ENCODE data around the gene PBRM1. TPM values are rescaled to one million over a fixed set of nuclear protein-coding genes. Genes with fewer than 3 reads are reported as not detected.

Gene PBRM1
- total RNA-seq, 4 donors from 2014 or later = 60.3 to 335 (median 134) TPM

DNA sequence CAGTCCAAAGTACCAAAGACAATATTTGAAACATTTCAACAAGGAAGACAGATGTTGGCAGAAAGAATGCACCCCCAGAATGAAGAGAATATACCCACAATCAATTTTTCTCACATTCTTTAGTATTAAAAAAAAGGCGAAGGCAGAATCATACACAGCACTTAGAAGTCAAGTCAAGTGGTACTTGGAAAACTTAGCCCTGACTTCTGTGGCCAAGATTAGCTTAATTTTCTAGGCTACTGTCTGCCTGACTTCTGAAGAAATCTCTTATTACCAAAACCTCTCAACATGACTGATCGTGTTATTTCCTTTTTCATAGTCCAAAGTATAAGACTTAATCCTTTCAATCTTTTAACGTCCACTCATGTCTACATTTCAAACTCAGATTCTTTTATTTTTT, 60.7 kb downstream of the PBRM1 start:
- 82 to 91% methylated on average over 3 of the region's 3 CpGs for WGBS, 2 donors (ENCODE audit: low coverage in 1 of 2)
- Histone ChIP-seq H3K36me3 (peaks cover 0 to 35% (median 17%) of the 10 kb centered on the region in 4 donors), H3K27me3 (no peaks in the 10 kb centered on the region), H3K4me3 (no peak overlapping the region), H3K27ac (no peak overlapping the region), H3K4me1 (no peaks in the 10 kb centered on the region), H3K9me3 (no peaks in the 10 kb centered on the region)
- TF ChIP-seq, protein P1, sequence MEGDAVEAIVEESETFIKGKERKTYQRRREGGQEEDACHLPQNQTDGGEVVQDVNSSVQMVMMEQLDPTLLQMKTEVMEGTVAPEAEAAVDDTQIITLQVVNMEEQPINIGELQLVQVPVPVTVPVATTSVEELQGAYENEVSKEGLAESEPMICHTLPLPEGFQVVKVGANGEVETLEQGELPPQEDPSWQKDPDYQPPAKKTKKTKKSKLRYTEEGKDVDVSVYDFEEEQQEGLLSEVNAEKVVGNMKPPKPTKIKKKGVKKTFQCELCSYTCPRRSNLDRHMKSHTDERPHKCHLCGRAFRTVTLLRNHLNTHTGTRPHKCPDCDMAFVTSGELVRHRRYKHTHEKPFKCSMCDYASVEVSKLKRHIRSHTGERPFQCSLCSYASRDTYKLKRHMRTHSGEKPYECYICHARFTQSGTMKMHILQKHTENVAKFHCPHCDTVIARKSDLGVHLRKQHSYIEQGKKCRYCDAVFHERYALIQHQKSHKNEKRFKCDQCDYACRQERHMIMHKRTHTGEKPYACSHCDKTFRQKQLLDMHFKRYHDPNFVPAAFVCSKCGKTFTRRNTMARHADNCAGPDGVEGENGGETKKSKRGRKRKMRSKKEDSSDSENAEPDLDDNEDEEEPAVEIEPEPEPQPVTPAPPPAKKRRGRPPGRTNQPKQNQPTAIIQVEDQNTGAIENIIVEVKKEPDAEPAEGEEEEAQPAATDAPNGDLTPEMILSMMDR (IDR thresholded peaks at IDR 0.05) = no peak
- TF ChIP-seq POLR2A (IDR thresholded peaks at IDR 0.05) (no peak), POLR2AphosphoS5 (IDR thresholded peaks at IDR 0.05) (no peak), EP300 (IDR thresholded peaks at IDR 0.05; ENCODE audit: low read depth) (no peak)
- intact Hi-C loops (cut with DNase I; ENCODE audit: low total_unique reads) (no loop called here), in situ Hi-C loops (cut with MboI; ENCODE audit: low pct_ligation_motif_present in 1 of 4, low pct_unique_long_range_greater_than_20kb in 1 of 4, low sequenced_read_pairs in 3 of 4) (no loop called here)
- no peak for DNase-seq

DNA sequence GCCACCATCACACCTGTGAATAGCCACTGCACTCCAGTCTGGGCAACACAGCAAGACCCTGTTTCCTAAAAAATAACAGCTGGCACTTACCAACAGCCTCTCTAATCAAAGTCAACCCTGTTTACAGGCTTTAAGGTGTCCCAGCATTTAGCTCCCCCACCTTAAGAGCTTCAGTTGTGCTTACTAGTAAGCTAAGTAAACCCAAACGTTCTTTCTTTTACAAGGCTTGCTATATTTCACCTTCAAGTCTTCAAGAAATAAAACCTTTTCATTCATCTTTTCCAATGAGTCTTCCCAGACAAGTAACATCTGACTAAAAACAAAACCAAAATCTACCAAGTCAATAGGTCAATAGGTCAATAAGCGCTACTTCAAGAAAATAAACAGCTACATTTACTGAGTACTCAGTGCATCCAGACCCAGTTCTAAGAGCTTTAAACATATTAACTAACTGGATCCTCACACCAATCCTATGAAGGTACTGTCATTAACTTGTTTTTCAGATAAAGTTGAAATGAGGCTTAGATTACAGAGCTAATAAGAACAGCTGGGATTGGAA, 62.4 kb downstream of the PBRM1 start:
- H3K4me3 ChIP-seq = no peak overlapping the region
- intact Hi-C loops (cut with DNase I; ENCODE audit: low total_unique reads) = no loop called here
- H3K36me3 ChIP-seq = peaks cover 0 to 42% (median 19%) of the 10 kb centered on the region in 4 donors
- no peak for DNase-seq
- H3K27me3 ChIP-seq = no peaks in the 10 kb centered on the region
- TF ChIP-seq POLR2A (IDR thresholded peaks at IDR 0.05) = no peak
- TF ChIP-seq, protein P1 (IDR thresholded peaks at IDR 0.05) = no peak
- no peak for TF ChIP-seq EP300 (IDR thresholded peaks at IDR 0.05; ENCODE audit: low read depth)
- no peak for TF ChIP-seq POLR2AphosphoS5 (IDR thresholded peaks at IDR 0.05)
- no peaks in the 10 kb centered on the region for H3K9me3 ChIP-seq
- H3K27ac ChIP-seq = no peak overlapping the region
- in situ Hi-C loops (cut with MboI; ENCODE audit: low pct_ligation_motif_present in 1 of 4, low pct_unique_long_range_greater_than_20kb in 1 of 4, low sequenced_read_pairs in 3 of 4) = no loop called here
- H3K4me1 ChIP-seq = no peaks in the 10 kb centered on the region
- WGBS, 2 donors (ENCODE audit: low coverage in 1 of 2) = 57 to 70% methylated on average over 2 of the region's 2 CpGs

DNA sequence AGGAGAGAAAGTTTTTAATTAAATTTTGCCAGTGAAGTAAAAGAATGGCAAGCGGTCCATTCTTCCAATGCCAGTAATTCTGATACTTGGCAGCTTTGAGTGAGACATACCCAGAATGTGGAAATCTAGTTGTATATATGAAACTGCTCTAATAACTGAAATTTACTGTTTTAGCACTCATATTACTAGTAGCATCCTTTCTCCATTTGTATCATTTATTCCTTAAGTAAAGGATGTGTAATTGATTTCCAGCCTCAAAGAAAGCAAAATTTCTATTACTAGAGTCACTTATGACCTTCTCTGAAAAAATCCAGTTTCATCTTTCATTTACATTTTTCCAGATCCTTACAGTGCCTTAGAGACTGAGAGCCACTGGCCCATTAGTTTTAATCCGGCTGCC, 65.1 kb downstream of the PBRM1 start:
- H3K4me1 ChIP-seq = no peaks in the 10 kb centered on the region
- no peak for DNase-seq
- whole genome bisulfite sequencing, 2 donors (ENCODE audit: low coverage in 1 of 2) = 83 to 90% methylated on average over 2 of the region's 2 CpGs
- H3K27me3 ChIP-seq = no peaks in the 10 kb centered on the region
- no peak overlapping the region for H3K27ac ChIP-seq
- no peak overlapping the region for H3K4me3 ChIP-seq
- no peak for TF ChIP-seq POLR2A (IDR thresholded peaks at IDR 0.05)
- TF ChIP-seq POLR2AphosphoS5 (IDR thresholded peaks at IDR 0.05) = no peak
- no peaks in the 10 kb centered on the region for H3K9me3 ChIP-seq
- intact Hi-C loops (cut with DNase I; ENCODE audit: low total_unique reads) (no loop called here), in situ Hi-C loops (cut with MboI; ENCODE audit: low pct_ligation_motif_present in 1 of 4, low pct_unique_long_range_greater_than_20kb in 1 of 4, low sequenced_read_pairs in 3 of 4) (no loop called here)
- H3K36me3 ChIP-seq = peaks cover 0 to 50% (median 22%) of the 10 kb centered on the region in 4 donors

DNA sequence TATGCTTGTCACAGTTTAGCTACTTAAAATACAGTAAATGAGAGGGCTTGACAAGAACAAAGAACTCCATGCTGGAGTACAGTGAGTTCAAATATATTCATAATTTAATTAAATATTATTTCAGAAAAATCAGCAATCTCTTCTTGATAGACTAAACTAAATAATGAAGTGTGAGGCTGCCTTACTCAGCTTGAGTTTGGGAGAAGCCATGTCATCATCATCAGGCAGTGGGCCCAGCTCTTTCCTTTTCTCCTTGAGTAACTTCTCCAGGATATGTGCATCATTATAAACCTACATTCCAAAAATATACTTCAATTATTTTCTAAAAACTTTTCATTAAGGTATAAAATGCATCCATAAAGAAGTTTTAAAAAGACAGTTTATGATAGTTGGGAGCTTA, 70.5 kb downstream of the PBRM1 start:
- in situ Hi-C loops (cut with MboI; ENCODE audit: low pct_ligation_motif_present in 1 of 4, low pct_unique_long_range_greater_than_20kb in 1 of 4, low sequenced_read_pairs in 3 of 4) = no loop called here

More for the DNA sequence above, 70.5 kb downstream of the PBRM1 start:
- H3K4me1 ChIP-seq = no peaks in the 10 kb centered on the region
- no peaks in the 10 kb centered on the region for H3K27me3 ChIP-seq
- H3K27ac ChIP-seq = no peak overlapping the region
- intact Hi-C loops (cut with DNase I; ENCODE audit: low total_unique reads) = no loop called here
- TF ChIP-seq POLR2AphosphoS5 (IDR thresholded peaks at IDR 0.05) (no peak), POLR2A (IDR thresholded peaks at IDR 0.05) (no peak), EP300 (IDR thresholded peaks at IDR 0.05; ENCODE audit: low read depth) (no peak)
- TF ChIP-seq, protein P1 (IDR thresholded peaks at IDR 0.05) = no peak
- no peaks in the 10 kb centered on the region for H3K9me3 ChIP-seq
- peaks cover 0 to 53% (median 22%) of the 10 kb centered on the region in 4 donors for H3K36me3 ChIP-seq
- no peak for DNase-seq
- H3K4me3 ChIP-seq = no peak overlapping the region
